ENCODE measurements around the gene IFI16.
A peak's percentile ranks its signal among the peaks of the same experiment; 100 is the strongest.
"Not testable (repeated sequence)": the region's sequence is repeated elsewhere in the genome, so short reads cannot be mapped to it uniquely, and the experiment has no call there.

IFI16 gene

DNA sequence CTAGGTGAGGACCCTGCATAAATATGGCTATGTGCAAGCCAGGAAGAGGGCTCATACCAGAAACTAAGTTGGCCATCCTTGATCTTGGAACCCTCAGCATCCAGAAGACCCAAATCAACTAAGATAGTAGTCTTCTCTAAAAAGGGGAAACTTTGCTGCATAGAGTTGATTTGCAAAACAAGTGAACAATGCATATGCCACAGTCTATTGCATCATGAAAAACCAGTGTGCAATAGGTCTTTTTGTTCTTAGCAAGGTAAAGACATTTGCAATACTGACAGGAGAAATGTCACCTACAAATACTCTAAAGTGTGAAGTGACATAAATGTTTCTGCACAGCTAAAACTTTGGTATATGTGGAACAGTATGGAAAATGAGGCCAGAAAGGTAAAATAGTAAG, 2.0 kb upstream of the IFI16 start:
- DNase-seq (ENCODE audit: low spot score) = no peak

DNA sequence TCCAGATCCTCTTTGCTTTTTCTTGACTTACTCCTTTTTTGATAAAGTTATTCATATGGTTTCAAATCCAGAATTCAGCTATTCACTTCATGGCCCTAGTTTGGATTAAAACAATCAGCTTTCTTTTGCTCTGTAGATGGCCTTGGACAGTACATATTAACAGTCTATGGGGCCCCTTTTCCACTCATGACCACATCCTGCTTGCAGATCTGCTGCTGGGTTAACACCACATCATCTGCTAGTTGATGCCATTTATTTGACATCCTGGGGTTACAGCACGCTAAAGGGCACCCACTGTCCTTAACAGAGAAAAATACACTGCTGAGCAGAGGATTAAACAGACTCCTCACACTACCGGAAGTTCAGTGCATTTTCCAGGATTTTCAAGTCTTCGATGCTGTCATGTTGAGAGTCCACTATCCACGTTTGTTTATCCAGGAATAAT, 941 bp upstream of the IFI16 start:
- DNase-seq (ENCODE audit: low spot score) = no peak

DNA sequence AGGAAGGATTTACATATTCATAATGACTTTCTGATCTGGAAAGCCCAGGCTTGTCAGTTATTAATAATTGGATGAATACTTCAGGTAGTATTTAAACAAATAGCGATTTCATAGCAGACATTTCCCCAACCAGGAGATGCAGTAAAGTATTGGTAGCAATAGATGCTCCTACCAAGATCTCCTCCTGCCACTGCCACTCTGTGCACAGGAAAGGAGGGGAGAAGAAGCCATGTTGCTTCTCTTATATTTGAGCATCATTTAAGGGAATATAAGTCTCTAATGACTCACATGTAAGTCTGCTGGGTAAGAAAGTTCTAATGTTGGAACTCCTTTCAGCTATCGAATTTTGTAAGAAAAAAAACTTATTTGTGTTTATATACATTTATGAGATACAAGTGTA, 420 bp upstream of the IFI16 start:
- no peak for DNase-seq (ENCODE audit: low spot score)

DNA sequence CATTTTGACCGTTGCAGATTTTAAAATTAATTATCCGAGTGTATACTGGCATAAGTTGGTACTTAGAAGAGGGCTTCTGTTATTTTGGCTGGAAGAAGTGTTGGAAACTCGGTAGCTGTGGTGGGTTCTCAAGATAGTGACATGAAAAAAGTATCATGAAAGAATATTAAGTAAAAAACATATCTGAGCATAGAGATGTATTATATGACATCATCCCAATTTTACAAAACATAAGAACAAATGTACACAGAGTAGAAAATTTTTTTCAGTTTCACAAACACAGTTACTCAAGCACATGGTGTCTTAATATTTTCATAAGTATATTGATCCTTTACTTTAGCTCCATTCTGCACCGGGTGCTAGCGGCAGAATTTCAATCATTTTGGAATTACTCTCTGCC, 684 bp downstream of the IFI16 start:
- DNase-seq (ENCODE audit: low spot score) = no peak

DNA sequence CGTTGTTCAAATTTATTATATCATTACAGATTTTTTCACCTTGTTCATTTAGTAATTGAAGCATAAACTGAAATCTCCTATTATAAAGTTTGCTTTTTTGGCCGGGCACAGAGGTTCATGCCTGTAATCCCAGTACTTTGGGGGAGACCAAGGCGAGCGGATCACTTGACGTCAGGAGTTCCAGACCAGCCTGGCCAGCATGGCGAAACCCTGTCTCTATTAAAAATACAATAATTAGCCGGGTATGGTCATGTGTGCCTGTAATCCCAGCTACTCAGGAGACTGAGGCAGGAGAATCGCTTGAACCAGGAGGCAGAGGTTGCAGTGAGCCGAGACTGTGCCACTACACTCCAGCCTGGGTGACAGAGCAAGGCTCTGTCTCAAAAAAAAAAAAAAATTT, 1.3 kb downstream of the IFI16 start:
- peak; percentile 54 for DNase-seq (ENCODE audit: low spot score)

DNA sequence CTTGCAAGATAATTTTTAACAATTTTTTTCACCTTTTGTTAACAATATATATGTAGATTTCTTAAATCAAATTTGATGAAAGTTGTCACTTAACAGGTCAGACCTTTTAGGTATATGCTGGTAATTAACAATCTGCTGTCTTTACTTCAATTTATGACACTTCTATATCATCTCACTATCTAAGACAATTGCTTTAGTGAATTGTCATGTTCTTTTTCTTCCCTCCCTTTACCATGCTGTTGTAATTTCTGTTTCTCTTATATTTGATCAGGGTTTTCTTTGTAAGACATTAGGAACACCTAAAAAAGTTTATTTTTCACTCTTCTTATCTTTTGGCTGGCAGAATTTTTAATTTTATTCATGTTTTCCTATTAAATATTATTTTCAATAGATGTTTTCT, 2.0 kb downstream of the IFI16 start:
- peak; percentile 57 for DNase-seq (ENCODE audit: low spot score)

DNA sequence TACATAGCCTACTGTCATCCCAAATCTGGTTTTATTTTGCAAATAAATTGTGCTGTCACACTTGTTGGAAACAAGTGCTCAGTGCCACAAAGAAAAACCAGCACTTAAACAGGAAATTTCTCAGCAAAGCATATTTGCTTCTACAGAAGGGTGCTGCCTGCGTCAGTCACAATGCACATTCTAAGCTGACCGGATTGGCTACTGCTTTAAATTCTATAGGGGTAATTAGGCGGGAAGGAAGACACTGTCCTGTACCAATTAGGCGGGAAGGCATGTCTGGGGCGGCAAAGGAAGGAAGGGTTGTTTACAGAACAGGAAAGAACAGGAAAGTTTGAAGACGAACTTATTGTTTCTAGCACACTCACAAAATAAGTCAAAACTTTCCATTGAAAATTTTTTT, 2.8 kb downstream of the IFI16 start:
- DNase-seq (ENCODE audit: low spot score) = peak; percentile 96

DNA sequence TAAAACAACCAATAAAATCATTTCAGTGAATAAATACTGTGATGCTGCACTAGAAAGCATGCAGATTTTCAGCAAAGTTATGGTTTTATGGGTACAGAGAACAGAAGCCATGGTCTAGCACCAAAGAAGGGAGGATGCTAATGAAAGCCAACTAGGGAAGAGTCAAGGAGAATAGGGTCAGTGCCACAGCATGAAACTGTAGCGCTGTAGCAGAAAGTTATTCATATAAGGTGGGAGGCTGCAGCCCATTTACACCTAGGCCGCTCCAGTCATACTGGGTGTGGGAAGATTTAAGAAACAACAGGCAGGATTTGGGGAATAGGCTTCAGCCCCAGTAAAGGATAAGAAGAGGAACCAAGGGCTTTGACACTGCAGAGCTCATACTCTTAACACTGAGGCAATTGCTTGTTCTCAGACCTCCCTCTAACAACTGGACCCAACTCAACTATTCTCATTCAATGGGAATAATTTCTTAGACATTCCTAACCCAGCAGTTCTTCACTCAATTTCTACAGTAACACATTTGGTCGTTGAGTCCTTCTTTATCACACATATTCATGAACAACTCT, 4.4 kb downstream of the IFI16 start:
- peak; percentile 58 for DNase-seq (ENCODE audit: low spot score)

DNA sequence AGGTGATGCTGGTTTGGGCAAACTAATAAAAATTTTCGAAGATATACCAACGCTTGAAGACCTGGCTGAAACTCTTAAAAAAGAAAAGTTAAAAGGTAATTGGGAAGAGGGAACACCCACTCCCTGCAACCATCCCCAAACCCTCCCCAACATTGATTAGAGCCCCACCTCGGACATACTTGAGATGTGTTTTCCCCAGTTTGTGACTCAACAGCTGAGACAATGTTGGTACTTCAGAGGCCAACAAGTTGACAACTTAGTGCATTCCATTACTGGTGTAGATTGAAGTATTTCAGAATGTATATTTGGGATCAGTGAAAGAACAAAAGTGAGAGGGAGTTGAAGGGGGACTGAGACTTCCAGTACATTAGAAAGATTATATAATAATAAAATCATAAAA, 5.1 kb downstream of the IFI16 start:
- DNase-seq (ENCODE audit: low spot score) = peak; percentile 85

DNA sequence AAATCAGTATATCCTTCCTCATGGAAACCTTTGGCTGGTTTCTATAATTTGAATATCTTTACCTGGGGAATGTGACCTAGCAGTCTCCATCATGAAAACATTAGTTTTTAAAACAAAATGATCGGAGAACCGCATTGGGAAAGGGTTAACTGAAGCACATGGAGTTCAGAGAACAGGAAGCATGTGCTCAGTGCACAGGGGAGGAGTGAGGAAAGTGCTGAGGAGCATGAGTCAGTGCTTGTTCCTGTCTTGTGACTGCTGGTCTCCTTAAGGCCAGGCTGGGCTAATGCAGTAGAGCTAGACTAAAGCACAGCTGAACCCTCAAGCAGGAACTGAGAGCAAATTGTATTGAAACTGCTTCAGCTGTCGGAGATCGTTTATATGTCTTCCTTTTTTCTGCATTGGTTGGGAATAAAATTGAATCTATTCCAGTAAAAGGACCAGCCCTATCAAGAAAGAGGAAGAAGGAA, 5.8 kb downstream of the IFI16 start:
- DNase-seq (ENCODE audit: low spot score) = peak; percentile 99

DNA sequence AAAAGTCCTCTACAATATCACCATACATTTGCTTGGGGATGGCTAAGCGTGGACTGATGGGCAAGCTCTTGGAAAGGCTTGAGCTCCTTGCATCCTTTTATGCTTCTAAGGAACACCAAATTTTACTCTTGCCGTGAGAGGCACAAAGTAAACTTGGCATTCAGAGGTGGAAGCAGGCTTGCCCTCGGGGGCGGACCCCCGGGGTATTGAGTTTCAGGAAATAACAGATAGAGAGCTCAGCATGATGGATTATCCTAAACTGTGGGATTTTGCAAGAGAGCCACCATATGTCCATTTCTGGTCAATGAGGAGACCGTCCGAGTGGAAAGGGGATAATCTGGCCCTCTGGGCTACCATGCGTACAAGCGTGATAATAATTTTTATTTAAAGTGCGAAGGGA, 14.0 kb downstream of the IFI16 start:
- no peak for DNase-seq (ENCODE audit: low spot score)

DNA sequence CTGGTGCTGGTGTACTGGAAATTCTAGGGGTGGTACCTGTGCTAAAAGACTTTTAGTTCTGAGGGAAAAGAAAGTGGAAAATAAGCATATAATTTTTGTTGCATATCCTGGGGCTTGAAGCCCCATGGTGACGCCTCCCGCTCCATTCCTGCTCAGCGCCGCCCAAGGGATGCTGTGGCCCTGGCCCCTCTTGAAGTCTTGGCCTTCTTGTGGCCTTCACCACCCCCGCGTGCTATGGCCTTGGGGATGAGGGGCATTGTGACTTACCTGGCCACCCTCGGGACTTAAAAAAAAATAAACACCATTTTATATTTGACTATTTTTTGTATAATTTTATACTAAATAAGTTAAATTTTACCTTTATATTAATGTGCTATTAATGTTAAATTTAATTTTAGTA, 15.3 kb downstream of the IFI16 start:
- no peak for DNase-seq (ENCODE audit: low spot score)

DNA sequence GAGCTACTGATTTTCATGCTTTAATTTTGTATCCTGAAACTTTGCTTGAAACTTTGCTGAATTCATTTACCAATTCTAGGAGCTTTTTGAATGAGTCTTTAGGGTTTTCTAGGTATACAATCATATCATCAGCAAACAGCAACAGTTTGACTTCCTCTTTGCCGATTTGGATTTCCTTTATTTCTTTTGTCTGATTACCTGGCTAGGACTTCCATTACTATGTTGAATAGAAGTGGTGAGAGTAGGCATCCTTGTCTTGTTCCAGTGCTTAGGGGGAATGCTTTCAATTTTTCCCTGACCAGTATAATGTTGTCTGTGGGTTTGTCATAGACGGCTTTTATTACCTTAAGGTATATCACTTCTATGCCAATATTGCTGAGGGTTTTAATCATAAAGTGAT, 17.1 kb downstream of the IFI16 start:
- DNase-seq (ENCODE audit: low spot score) = not testable (repeated sequence)

DNA sequence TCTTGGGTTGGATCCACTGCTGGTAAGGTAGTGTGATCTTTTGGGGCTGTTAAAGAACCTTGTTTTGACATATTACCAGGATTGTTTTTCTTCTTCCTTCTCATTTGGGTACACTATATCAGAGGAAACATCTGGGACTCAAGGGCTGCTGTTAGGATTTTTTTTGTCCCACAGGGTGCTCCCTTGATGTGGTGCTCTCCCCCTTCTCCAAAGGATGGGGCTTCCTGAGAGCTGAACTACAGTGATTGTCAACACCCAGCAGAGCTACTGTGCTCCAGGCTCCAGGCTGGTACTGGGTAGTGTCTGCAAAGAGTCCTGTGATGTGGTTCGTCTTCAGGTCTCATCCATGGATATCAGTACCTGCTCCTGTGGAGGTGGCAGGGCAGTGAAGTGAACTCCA, 20.6 kb downstream of the IFI16 start:
- no peak for DNase-seq (ENCODE audit: low spot score)

DNA sequence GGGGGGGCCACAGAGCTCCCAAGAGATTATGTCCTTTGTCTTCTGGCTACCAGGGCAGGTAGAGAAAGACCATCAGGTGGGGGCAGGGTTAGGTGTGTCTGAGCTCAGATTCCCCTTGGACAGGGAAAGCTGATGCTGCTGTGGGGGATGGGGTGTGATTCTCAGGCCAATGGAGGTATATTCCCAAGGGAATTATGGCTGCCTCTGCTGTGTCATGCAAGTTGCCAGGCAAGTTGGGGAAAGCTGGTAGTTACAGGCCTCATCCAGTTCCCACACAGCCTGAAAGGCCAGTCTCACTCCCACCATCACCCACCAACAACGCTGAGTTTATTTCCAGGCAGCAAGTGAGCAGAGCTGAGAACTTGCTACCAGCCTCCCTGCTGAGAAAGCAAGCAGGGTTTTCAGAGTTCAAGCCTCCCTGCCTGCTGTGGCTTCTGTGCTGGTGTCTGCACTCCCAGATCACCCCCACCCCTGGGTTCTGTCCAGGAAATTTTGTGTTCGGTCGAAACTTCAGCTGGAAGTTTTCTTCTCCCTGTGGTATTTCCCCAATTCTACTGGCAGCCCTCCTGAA, 21.3 kb downstream of the IFI16 start:
- DNase-seq (ENCODE audit: low spot score) = no peak

DNA sequence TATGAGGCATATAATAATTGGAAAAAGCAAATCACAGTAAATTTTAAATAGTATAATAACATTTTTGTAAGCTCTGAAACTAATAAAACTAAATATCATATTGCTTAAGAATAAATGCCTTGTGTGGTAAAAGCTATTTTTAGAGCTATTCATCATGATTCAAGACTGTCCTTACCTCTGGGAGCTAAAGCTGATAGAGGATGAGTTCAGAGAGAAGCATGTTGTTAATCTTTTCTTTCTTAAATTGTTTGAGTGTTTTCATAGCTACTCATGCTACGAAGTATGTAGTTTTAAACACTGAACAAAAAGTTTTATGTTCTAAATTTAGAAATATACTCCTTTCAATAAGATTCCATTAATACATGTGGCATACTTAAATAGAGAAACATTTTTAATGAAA, 30.5 kb downstream of the IFI16 start:
- no peak for DNase-seq (ENCODE audit: low spot score)

DNA sequence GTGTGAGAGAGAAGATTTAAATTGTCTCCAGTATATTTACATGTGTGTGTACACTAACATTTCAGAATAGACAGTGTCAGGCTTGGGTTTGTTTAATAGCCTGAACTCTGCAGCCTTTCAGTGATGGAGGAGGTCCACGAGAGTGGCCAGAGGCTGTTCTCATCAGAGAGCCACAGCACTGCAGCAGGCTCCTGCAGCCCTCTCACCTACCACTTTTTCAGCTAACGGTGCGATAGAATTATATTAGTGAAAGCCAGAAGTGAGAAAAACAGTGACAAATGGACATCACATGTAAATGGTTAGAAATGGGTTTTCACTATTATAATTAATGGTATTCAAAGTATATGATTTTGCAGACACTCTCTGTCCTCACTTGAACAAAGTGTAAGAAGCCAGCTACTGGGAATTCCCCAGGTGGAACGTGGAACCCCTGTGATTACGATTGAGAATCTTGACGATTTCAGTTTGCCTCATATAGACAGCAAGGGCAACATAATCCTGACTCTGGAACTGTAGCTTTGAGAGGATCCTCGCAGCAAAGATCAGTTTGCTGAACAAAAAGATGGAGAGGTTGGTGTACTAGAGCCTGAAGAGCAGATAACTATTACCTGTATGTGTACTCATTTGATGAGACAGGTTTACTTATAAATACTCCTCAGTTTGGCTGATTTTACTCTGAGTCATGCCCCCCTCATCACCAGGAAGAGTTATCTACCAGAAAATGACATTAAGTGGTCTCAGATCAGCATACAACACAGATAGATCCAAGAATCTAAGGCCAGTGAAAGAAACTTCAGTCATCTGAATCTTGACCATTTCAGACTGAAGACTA, 31.4 kb downstream of the IFI16 start:
- DNase-seq (ENCODE audit: low spot score) = no peak

DNA sequence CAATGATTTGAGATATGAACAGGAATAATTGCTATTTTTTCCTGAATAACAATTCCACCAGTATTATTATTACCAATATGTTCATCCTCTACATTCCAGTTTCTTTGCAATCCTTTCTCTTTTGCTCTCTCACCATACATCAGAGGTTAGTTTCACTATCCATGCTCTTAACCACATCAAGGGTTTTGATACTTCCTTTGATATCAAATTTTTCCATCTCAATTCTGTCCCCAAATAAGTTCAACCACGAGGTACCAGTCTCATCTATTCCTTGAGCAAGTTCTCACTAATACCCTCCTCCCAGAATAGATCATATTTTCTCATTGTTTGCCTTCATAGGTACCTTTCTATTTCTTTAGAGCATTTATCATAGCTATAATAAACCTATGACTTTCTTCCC, 36.8 kb downstream of the IFI16 start:
- not testable (repeated sequence) for DNase-seq (ENCODE audit: low spot score)

DNA sequence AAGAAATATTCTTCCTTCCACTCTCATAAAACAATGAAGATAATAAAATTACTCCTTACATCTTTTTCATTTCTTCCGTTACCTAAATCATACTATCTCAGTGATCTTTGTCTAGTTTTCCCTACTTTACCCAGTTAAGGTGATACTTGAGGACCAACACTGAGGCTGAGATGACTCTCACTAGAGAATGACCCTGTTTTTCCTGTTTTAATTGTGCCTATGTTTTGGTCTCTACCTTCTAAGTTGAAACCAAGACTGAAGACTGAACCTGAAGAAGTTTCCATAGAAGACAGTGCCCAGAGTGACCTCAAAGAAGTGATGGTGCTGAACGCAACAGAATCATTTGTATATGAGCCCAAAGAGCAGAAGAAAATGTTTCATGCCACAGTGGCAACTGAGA, 41.7 kb downstream of the IFI16 start:
- no peak for DNase-seq (ENCODE audit: low spot score)

DNA sequence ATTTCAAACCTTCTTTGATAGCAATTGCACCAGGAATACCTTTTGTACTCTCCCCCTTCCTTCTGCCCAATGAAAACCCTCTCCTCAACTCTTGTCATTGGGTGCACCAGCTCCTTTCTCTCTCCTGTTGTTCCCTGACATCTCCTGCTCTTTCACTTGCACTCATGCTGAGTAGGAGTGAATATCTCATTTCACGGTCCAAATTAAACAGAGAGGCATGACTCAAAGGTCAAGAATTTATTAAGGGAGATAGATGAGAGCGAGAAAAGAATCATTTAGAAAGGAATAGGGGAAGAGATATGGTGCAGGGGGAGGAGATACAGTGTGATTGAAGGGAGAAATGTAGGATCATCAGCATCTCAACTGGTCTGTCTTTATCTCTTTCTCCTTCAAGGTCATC, 44.7 kb downstream of the IFI16 start:
- no peak for DNase-seq (ENCODE audit: low spot score)

DNA sequence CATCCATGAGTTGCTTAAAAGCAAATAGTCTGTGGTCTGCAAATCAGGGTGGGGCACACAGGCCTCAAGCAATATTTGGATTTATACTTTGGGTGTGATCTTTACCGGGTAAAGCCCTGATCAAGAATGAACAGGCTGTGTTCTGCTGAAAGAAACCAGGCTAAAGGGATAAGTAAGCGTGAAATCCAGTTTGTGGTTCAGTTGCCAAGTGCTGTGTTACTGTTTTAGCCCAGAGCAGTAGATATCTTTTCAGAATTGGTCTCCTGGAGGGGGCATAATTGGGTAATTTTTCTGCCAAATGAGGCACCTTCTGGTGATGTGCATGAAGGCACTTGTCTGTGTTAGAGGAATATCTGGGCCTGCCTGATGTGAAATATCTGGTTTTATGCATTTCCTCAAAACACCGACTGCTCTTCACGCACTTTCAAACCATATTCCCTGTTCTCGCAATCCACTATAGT, 45.5 kb downstream of the IFI16 start:
- no peak for DNase-seq (ENCODE audit: low spot score)

DNA sequence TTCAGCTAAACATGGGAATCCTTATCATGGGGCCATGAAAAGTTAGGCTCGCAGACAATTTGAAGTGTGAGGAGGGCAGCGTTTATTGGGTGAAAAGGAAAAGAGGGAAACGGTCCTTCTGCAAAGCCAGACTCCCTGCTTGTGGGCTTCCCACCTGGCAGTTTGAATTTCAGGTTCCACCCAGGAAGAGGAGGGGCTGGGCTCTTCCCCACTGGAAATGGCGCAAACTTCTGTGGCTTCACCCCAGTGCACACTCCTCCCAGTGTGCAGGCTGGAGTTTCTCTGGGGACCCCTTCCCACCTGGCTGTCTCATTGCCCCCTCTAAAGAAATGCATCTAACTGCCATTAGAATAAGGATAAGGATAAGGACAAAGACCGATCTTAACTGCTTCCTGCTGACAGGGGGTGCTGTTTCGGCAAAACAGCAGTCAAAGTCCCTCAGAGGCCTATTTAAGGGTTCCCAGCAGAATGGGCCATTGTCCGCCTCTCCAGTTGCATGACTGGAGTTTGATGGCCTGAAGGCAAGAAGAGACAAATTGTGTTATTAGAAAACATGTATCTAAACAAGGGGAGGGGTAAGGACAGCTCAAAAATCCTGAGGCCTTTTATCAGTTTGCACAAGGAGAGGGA, 46.5 kb downstream of the IFI16 start:
- peak; percentile 16 for DNase-seq (ENCODE audit: low spot score)

DNA sequence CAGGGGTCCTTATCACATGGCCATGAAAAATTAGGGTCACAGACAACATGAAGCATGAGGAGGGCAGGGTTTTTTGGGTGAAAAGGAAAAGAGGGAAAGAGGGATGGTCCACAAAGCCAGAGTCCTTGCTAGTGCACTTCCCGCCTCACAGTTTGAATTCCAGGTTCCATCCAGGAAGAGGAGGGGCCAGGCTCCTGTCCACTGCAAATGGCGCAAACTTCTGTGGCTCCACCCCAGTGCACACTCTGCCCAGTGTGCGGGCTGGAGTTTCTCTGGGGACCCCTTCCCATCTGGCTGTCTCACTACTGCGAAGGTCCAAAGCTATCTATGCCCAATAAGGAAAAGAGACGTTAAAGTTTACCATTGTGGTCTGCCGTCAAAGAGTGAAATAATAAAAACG, 49.0 kb downstream of the IFI16 start:
- no peak for DNase-seq (ENCODE audit: low spot score)

Data from RKO (cell line).